Measurements from ENCODE around the gene CEACAM6. TPM values are rescaled to one million over a fixed set of nuclear protein-coding genes. Genes with fewer than 3 reads are reported as not detected.

CEACAM6 gene
- total RNA-seq, 1 donor from 2014 or later = 0.13 TPM

DNA sequence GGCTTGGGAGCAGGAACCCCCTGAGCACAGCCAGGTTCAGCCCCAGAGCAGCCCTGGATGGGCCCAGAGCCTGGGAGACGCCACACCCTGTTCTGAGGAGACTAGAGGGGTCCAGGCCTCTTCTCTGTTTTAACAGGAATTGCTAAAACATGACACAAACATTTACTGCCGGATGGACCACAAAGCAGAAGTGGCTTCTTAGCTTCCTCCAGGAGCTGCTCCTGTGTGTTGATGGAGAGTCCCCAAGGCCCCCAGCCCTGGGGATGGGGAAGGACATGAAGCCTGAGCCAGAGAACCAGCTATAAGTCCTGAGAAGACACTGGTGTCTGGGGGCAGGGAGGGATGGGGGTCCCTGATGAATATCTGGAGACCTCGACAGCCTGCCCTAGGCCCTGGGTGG is 55.7 kb downstream of the CEACAM6 start:
- DNase-seq (ENCODE audit: low read depth) = no peak
- Histone ChIP-seq H3K36me3 (ENCODE audit: control insufficient read depth, insufficient read depth, low read length) (no peaks in the 10 kb centered on the region), H3K4me3 (ENCODE audit: low read depth, low read length) (no peak overlapping the region), H3K27me3 (ENCODE audit: control insufficient read depth, insufficient read depth, low read length) (no peaks in the 10 kb centered on the region)
- TF ChIP-seq, protein P1, sequence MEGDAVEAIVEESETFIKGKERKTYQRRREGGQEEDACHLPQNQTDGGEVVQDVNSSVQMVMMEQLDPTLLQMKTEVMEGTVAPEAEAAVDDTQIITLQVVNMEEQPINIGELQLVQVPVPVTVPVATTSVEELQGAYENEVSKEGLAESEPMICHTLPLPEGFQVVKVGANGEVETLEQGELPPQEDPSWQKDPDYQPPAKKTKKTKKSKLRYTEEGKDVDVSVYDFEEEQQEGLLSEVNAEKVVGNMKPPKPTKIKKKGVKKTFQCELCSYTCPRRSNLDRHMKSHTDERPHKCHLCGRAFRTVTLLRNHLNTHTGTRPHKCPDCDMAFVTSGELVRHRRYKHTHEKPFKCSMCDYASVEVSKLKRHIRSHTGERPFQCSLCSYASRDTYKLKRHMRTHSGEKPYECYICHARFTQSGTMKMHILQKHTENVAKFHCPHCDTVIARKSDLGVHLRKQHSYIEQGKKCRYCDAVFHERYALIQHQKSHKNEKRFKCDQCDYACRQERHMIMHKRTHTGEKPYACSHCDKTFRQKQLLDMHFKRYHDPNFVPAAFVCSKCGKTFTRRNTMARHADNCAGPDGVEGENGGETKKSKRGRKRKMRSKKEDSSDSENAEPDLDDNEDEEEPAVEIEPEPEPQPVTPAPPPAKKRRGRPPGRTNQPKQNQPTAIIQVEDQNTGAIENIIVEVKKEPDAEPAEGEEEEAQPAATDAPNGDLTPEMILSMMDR (IDR thresholded peaks at IDR 0.05; ENCODE audit: insufficient read depth, low read length, poor library complexity, severe bottlenecking) = no peak

DNA sequence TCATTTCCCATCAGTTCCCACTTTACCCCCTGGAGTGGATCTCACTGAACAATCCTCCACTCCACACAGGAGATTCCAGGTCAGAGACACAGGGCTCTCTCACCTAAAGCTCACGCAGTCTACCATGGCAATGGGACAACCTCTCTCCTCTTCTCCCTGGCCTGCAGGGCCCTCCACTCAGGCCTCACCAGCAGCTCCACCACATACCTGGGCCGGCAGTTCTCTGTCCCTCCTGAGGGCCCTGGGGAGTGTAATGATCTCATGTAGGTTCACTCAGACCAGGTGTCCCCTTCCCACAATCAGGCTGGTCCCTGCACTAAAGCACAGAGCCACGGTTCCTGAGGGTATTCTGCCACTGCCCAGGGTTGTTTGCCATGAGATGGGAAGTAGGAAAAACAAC is 56.7 kb downstream of the CEACAM6 start:
- Histone ChIP-seq H3K36me3 (ENCODE audit: control insufficient read depth, insufficient read depth, low read length) (no peaks in the 10 kb centered on the region), H3K4me3 (ENCODE audit: low read depth, low read length) (no peak overlapping the region), H3K27me3 (ENCODE audit: control insufficient read depth, insufficient read depth, low read length) (no peaks in the 10 kb centered on the region)
- no peak for DNase-seq (ENCODE audit: low read depth)
- TF ChIP-seq, protein P1 (IDR thresholded peaks at IDR 0.05; ENCODE audit: insufficient read depth, low read length, poor library complexity, severe bottlenecking) = no peak

DNA sequence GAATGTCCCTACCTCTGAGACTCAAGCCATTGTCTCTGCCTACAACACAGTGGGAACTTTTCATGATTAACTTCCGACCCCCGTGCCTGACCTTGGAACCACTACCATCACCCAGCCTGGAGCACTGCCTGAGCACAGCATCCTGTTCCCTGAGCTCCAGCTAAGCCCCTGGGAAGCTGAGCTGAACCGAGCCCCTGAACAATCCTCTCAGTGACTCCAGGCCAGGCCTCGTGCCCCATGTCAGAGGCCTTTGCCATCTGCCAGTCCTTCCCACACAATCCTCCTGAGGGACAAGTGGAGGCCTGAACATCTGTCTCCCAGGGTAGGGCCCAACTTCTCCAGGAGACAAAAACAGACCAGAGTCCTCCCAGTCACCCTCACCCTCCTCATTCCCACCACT is 58.6 kb downstream of the CEACAM6 start:
- Histone ChIP-seq H3K4me3 (ENCODE audit: low read depth, low read length) (no peak overlapping the region), H3K36me3 (ENCODE audit: control insufficient read depth, insufficient read depth, low read length) (no peaks in the 10 kb centered on the region), H3K27me3 (ENCODE audit: control insufficient read depth, insufficient read depth, low read length) (no peaks in the 10 kb centered on the region)
- TF ChIP-seq, protein P1 (IDR thresholded peaks at IDR 0.05; ENCODE audit: insufficient read depth, low read length, poor library complexity, severe bottlenecking) = no peak
- no peak for DNase-seq (ENCODE audit: low read depth)

DNA sequence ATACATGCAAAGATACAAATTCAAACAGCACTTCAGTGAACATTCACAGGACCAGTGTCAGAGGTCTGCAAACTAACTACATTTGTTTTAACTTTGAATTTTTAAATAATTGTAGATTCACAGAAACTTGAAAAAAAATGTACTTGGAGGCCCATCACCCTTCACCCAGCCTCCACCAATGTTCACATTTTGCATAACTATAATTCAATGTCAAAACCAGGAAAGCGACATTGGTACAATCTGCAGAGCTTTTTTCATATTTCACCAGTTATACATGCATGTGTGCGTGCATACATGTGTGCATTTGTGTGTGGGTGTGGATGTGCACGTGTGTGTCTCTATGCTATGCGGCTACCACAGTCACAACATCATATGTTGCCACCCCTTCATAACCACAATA is 60.0 kb downstream of the CEACAM6 start:
- Histone ChIP-seq H3K36me3 (ENCODE audit: control insufficient read depth, insufficient read depth, low read length) (no peaks in the 10 kb centered on the region), H3K4me3 (ENCODE audit: low read depth, low read length) (no peak overlapping the region), H3K27me3 (ENCODE audit: control insufficient read depth, insufficient read depth, low read length) (no peaks in the 10 kb centered on the region)
- no peak for DNase-seq (ENCODE audit: low read depth)
- TF ChIP-seq, protein P1 (IDR thresholded peaks at IDR 0.05; ENCODE audit: insufficient read depth, low read length, poor library complexity, severe bottlenecking) = no peak

DNA sequence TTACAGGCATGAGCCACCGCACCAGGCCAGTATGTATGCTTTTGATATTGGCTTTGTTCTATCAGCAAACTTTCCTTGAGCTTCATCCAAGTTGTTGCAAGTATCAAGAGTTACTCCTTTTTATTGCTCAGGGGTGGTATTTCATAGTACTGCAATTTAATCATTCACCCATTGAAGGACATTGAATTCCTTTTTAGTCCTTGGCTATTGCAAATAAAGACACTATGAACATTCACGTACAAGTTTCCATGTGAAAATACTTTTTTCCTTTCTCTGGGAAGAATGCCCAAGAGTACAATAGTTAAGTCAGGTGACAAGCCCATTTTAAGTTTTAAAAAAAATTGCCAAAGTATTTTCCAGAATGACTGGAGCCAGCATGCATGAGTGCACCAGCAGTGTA is 61.4 kb downstream of the CEACAM6 start:
- DNase-seq (ENCODE audit: low read depth) = no peak
- TF ChIP-seq, protein P1 (IDR thresholded peaks at IDR 0.05; ENCODE audit: insufficient read depth, low read length, poor library complexity, severe bottlenecking) = no peak
- H3K4me3 ChIP-seq (ENCODE audit: low read depth, low read length) = no peak overlapping the region

DNA sequence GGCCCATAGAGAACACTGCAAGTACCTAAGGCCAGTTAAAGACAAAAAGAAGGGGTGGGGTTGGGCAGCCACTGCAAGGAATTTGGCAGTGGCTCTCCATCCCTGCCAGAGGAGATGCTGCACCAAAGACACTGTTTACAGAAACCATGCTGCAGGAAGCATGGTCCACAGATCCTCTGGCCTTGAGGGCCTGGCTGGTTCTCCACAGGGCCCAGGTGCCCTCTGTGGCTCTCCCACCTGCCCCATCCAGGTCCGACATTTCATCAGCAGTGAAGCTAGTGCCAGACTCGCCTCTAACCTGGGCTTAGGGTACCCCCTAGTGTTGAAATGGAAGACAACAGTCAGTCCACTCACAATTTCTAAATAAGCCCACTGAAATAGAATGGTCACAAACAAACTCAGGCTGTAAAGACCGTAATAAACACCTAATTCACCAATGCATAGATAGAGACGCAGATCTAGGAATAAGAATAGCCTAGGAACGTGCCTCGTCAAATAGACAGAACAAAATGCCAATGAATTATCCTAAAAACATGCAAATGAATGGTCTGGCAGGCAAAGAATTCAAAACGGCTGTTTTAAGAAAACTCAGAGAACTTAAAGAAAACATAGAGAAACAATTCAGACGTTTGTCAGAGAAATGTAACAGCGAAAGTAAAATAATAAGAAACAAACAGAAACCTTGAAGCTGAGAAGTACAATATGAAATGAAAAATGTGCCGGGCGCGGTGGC is 65.8 kb downstream of the CEACAM6 start:
- no peak overlapping the region for H3K4me3 ChIP-seq (ENCODE audit: low read depth, low read length)
- TF ChIP-seq, protein P1 (IDR thresholded peaks at IDR 0.05; ENCODE audit: insufficient read depth, low read length, poor library complexity, severe bottlenecking) = peak; percentile 53
- no peak for DNase-seq (ENCODE audit: low read depth)
- H3K36me3 ChIP-seq (ENCODE audit: control insufficient read depth, insufficient read depth, low read length) = no peaks in the 10 kb centered on the region
- no peaks in the 10 kb centered on the region for H3K27me3 ChIP-seq (ENCODE audit: control insufficient read depth, insufficient read depth, low read length)

More for the DNA sequence above, 61.4 kb downstream of the CEACAM6 start:
- Histone ChIP-seq H3K36me3 (ENCODE audit: control insufficient read depth, insufficient read depth, low read length) (no peaks in the 10 kb centered on the region), H3K27me3 (ENCODE audit: control insufficient read depth, insufficient read depth, low read length) (no peaks in the 10 kb centered on the region)
